HG03520 (cell line): ENCODE results near the gene HSPB9.

Source experiments
- ATAC-seq: cut with Tn5 transposase; IDR thresholded peaks from one replicate; pipeline ENCODE4 v1.9.1; 2021; ENCODE audit warnings: mild to moderate bottlenecking, moderate library complexity; ENCODE audit not compliant: unreplicated experiment

Gene HSPB9, protein sequence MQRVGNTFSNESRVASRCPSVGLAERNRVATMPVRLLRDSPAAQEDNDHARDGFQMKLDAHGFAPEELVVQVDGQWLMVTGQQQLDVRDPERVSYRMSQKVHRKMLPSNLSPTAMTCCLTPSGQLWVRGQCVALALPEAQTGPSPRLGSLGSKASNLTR

DNA sequence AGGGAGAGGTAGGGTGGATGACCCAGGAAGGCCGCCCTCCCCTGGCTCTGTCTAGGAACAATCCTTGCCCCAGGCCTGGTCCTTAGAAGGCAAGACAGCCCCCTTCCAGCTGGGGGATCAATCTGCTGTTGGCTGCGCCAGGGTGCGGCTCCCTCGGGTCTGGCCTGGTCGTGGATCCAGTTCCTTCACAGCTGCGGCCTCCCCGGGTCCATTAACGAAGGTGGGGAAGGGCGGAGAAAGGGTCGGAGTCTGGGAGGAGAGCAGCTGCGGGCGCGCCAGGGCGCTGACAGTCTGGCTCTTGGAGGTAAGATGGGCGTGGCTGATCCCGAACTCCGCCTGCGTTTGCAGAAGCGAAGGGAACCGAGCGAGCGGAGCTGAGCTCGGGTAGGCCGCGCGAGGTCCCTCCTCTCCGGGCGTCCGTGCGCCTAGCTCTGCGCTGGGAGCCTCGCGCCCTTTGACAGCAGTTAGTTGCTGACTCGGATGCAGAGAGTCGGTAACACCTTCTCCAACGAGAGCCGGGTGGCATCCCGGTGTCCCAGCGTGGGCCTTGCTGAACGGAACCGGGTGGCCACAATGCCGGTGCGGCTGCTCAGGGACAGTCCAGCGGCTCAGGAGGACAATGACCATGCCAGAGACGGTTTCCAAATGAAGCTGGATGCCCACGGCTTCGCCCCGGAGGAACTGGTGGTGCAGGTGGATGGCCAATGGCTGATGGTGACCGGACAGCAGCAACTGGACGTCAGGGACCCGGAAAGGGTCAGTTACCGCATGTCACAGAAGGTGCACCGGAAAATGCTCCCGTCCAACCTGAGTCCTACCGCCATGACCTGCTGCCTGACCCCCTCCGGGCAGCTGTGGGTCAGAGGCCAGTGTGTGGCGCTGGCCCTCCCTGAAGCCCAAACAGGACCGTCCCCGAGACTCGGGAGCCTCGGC is at the start of gene HSPB9:
TSS of gene HSPB9 (plus strand) at position 434 of the 933 bp plus-strand sequence. CDS start at position 481, 47 bp downstream.
- no peak for ATAC-seq

DNA sequence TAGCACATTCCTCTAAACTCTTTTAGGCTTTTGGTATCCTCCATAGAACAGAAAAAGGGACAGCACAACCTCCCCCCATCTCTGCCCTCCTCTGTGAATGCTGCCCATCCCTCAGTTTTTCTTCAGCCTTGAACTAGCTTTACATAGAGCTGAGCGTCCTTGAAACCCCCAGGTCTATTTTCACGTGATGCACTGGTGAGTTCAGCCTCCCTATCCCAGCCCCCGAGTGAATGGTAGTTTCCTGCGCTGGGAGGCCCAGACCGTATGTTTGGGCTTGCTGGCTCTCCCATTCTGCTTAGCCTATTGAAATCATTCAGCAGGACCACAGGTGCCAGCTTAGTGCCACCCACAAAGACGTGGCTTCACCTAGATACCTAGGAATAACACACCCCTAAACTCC is 46.8 kb upstream of the HSPB9 start:
- ATAC-seq = no peak

DNA sequence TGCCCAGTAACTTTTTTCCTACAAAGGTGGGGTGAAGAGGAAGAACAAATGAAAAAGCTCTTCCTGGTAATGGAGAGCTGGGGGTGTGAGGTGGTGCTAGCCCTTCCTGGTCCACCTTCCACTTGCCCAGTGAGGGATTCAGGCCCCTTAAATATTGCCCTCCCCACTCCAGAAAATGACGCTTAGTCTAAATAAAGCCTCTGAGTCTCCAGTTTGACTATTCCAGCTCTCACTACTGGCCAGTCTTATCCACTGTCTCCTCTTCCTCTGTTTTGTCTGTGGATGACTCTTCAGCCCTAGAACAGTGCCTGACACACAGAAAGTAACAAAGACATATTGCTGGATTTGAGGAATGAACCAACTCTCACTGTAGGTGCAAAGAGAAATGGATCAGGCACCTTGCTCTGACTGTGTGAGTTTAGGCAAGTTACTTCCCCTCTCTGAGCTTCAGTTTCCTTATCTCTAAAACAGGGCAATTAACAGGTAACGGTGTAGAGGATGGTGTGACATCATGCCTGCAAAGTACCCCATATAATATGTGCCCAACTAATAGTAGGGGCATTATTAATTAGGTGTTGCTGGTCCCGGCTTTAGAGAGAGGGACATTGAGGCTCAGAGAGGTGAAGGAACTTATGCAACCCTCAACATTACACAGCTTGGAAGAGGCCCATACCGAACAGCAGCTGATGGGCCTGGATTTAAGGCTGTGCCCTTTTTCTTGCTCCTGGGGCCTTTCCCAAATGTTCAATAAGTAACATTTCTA is 45.6 kb upstream of the HSPB9 start:
- ATAC-seq = no peak

DNA sequence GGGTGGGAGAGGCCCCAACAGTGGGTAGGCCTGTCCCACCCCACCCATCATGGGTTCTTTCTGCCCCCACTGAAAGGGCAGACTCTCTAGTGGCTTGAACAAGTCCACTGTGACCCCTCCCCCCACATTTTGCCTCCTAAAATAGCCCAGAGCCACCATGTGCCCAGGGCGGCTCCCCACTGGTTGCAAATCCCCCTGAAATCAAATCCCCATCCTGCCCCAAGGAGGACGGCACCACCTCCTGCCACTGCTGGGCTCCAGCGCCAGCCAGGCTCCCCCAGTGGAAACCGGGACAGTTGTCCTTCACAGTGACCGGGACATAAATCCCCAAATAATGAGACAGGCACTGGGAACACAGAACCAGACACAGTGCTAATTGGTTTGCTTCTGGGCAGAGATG is 44.8 kb upstream of the HSPB9 start:
- no peak for ATAC-seq

DNA sequence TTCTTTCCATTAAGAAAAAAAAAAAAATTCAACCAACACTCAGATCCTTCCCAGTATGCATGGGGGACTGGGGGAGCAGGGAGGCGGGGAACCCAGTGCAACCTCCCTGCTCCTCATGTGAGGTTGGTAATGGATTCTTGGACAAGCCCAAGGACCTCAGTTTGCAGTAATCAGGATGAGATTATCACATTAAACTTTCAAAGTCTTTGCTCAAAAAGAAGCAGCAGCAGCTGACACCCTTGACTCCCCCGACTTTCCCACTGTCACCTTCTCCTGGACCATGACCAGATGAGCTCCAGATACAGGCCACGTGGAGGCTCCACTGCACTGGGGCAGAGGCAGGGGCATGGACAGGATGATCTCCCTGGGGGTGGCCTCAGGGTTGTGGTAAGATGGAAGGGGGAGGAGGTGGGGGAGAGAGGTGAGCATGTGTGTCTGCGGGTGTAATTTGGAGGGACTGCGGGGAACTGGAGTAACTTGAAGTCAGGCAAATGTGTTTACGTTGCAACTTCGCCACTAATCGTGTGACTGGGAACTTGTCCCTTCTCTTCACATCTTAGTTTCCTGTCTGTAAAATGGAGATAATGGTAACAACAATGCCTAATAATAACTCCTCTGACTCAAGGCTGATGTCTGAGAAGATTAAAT is 44.1 kb upstream of the HSPB9 start:
- no peak for ATAC-seq

DNA sequence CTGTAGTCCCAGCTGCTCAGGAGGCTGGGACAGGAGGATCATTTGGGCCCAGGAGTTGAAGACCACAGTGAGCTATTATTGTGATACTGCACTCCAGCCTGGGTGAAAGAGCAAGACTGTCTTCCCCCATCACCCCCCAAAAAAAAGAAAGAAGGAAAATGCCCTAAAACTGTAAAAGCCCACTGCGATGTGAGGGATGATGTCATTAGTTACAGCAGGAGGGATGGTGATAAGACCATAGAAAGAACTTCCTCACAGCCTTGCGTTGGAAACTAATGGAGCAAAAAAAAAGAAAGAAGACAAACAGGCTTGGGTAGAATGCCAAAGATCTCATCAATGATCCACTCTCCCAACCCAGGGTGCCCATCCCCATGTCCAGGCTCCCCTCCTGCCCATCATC is 43.1 kb upstream of the HSPB9 start:
- ATAC-seq = no peak

DNA sequence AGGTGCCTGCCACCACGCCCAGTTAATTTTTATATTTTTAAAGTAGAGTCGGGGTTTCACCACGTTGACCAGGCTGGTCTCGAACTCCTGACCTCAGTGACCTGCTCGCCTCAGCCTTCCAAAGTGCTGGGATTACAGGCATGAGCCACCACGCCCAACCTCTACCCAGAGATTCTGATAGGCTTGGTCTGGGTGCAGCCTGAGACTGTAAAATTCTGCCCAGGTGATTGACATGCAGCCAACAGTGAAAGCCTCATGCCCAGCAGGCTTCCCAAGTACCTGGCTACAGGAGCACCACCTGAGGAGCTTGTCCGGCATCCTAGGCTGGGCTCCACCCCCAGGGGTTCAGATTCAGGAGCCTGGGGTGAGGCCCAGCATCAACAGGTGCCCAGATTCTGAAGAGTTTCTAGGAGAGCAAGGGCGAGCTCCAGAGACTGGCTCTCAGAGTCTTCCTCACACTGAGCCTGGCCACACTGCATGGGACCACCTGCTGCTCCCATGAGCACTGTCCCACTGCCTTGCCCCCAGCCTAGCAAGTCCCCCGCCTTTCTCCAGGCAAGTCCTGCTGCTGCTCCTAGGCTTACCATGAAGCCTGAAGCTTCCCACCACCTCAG is 41.0 kb upstream of the HSPB9 start:
- ATAC-seq = no peak

DNA sequence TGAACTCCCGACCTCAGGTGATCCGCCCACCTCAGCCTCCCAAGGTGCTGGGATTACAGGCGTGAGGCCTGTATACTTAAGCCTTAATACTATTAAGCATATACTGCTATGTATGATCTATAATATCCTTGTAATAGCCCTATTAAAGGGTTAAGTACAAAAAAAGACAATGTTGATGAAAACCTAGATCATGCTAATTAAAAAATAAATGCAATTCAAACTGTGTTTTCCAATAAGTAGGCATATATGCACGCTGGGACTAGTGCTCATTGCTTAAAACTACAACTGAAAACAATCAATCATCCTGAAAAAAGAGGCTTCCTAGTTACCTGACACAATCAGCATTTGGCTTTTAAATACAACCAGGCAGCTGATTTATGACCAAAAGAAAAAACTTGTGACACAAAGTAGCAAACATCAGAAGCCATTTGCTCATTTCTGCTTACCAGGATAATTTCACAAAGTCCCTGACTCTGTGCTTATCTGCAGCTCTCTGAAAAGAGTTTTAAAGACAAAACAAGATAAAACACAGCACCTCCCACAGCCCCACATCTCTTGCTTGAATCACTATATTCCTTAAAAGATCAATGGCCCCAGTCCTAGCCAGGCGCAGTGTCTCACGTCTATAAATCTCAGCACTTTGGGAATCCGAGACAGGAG is 35.4 kb upstream of the HSPB9 start:
- ATAC-seq = no peak

DNA sequence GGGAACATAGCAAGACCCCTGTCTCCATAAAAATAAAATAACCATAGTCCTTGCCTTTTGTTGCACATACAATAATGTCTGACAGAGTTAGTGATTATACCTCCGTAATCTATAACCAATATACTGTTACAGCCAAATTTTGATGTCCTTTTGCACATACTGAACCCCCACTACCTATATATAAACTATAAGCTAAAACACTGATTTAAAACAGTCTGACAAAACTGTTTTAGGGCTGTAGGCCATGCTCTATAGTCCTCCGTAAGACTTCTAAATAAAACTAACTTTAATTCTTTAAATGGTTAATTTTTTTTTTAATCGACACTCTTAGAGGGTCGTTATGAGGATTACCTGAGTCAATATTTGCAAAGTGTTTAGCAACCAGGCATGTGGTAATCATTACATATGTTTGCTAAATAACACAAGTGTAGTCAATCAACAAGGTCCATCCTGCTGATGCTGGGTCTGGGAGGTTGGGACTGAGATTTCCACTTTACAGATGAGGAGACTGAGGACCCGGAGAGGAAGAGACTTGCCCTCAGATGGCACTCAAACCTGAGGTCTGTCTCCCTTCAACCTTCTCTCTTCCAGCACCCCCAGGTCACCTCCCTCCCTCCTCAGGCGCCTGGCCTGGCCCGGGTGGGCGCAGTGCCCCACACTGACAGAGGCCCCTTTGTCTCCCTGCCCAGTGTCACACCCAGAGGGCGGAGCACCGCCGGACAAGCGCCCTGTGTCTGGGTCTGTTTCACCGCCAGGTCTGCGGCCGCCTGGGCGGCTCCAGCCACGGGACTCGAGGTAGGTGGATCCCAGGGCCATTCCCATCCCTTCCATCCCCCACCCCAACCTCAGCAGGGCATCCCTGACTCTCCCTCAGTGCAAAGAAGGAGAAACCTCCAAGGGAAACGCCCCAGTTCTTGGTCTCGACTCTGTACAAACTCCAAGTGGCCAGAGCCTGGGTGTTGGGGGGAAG is 34.6 kb upstream of the HSPB9 start:
- ATAC-seq = no peak

DNA sequence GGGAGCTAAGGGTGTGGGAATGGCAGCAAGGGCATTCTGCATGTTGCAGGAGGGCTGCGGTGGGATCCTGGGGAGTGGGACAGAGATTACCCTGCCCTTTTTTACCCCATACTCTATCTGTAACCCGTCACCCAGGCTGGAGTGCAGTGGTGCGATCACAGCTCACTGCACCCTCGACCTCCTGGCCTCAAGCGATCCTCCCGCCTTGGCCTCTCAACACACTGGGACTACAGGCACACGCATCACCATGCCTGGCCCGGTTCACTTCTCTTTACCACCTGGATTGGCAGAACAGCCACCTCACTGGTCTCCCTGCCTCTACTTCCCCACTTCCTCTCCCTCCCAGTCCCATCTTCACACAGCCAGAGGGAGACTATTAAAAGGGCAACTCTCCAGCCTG is 33.9 kb upstream of the HSPB9 start:
- ATAC-seq = no peak

DNA sequence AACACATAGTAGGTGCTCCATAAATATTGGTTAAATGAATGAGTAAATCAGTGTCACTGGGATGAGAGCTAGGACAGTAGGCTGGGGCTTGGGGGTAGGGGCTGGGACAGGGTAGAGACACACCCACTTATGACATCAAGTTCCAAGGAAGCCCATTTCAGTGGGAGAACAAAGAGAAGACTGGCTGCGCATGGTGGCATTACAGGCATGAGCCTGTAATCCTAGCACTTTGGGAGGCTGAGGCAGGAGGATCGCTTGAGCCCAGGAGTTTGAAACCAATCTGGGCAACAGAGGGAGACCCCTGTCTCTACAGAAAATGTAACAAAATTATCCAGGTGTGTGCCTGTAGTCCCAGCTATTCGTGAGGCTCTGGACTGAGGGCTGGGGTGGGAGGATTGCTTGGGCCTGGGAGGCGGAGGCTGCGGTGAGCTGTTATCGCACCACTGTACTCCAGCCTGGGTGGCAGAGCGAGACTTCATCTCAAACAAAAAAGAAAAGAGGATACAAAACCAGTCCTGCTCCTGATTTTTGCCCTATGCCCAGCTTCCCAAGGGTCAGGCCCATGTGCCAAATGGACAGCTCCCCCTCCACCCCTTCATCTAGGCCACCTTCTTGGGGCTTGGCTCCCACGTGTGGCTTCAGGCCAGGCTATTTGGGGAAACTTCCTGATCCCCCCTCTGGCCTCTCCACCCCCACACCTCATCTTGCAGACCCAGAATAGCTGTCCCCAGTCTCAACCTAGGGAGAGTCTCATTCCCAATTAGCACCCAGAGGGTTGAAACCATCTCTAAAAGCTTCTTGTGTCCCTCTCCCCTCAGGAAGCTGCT is 31.4 kb upstream of the HSPB9 start:
- ATAC-seq = no peak

DNA sequence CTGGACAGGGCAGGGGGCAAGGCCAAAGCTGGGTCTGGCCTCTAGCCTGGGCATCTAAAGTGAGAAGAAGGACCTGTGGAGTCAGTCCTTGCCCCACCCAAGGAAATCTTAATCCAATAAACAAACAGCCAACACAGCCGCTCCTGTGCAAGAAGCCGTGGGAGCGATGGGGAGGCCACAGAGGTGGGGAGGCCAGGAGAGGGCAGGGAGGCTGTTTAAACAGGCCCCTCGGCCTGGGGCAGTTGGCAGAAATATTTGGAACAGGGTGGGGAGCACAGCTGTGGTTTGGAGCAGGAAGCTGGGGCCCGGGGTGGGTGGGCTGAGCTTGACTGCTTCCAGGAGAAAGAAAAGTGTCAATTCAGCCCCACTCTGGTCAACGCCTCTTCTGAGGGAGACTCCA is 29.7 kb upstream of the HSPB9 start:
- ATAC-seq = no peak

DNA sequence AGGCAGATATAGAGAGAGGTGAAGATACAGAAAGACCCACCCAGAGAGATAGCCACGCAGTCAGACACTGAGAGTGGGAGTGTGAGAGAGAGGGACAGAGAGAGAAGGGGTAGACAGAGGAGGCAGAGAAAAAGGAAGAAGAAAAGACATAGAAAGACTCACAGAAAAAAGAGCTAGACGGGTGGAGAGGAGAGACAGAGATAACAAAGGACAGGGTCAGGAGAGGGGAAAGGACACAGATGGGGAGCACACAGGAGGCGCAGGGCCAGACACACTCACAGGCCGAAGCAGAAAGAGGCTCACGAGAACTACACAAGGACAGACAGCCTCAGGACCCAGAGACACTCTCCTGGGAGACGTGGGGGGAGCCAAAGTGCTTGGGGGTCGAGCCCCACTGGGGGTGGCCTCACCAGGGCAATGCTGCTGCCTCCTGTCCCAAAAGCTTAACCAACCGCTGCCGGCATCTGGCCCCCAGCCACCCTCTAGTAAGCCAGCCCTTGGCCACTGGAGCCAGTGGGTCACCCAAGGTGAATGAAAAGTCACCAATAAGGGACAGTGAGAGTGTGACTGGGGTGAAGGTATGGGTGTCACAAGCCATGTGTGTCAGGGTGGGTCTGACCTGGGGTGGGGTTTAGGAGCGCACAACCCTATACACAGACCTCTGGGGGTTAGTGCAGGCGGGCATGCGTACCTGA is 28.1 kb upstream of the HSPB9 start:
- ATAC-seq = no peak

DNA sequence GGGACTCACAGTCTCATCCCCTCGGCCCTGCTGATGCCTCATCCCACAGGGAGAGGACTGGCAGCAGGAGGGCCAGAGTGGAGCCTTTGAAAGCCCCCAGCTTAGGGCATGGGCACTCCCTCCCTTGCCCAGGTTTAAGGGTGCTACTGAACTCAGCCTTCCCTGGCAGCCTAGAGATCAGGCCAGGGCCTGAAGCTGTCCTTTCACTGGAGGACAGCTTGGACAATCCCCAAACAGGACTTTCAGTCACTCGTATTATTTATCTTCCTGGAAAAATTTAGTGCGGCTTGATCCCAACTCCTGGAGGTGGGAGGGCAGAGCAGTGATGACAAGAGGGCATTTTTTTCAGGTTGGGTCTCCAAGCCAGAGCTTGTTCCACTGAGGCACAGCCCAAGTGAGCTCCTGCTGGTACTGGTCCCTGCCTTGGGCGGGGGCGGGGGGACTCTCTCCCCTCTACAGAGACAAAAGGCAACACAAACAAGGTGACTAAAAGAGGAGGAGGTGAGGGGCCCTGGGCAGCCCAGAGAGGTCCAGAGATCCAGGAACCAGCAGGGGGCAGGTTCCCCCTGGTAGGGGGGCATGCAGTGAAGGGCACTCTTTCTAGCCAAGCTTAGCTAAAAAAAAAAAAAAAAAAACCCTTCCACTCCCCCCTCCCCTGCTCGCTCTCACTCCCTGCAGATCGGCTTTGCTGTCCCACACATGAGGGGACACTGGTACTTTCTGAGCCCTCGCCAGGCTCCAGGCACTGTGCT is 26.1 kb upstream of the HSPB9 start:
- ATAC-seq = no peak

DNA sequence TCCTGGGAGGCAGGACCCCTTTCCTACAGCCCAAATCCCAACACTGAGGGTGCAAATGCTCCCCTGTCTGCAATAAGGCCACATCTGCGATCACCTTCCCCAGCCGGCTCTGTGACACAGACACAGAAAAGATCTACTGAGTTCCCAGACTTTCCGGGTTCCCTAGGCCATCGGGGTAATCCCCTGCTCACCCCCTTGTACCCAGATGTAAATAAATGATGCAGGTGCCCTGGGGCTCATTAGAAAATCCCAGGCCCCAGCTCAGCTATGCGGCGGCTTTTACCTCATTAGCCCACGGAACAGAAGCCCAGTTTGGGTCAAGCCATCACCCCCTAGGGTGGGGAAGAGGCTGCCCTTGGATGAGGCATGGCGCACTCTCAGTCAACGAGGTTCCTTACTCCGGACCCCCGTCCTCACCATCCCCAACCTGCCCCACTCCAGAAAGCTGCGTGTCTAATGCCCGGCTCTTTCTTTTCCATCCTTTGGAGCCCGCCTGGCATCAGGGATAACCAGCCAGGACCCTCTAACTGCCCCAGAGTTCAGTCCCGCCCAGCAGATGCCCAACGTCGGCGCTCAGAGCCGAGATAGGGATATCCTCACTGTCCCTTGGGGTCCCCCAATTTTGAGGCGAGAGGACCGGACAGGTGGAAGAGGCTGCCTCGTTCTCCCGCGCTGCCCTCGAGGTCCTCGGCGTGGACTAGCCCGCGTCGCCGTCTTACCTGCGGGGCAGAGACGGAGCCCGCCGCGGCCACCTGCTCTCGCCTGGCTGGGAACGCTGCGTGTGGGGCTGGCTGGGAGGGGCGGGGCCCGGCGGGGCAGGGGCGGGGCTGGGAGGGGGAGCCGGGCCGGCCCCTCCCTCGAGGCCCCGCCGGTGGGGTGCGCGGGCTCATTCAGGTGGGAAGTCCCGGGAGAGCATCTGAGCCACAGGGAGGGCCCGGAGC is 24.6 kb upstream of the HSPB9 start, which contains the start of gene ZNF385C:
TSS of gene ZNF385C (minus strand) at position 783 of the 941 bp plus-strand sequence. CDS start 35,417 bp downstream, outside the sequence.
- ATAC-seq = no peak
